ENCODE data around the gene NOL11. TPM values are rescaled to one million over a fixed set of nuclear protein-coding genes. Genes with fewer than 3 reads are reported as not detected.

The NOL11 gene
- total and polyA plus RNA-seq, 2 donors (not counting 3 experiments of a cell fraction or from before 2014, with no cell fraction given), result 17.7 to 52.6 TPM

GRCh38 chr17:67770539-67770938, 52.8 kb downstream of the NOL11 start:
- H3K79me2 ChIP-seq (ENCODE audit: control insufficient read depth, insufficient read depth, low read length), result no peaks in the 10 kb centered on the region
- no peaks in the 10 kb centered on the region for H3K9me3 ChIP-seq (replicated peaks; ENCODE audit: control insufficient read depth, insufficient read depth, low read length)
- H3K27ac ChIP-seq (ENCODE audit: insufficient read depth, low read depth, low read length), result no peak overlapping the region
- H4K20me1 ChIP-seq (replicated peaks; ENCODE audit: control insufficient read depth, extremely low read depth, insufficient read depth, low read length), result no peaks in the 10 kb centered on the region
- DNase-seq (ENCODE audit: low read depth, low spot score), result no peak
- dilution Hi-C loops (cut with MboI; ENCODE audit: extremely low pct_ligation_motif_present, low sequenced_read_pairs), result no loop called here
- POLR2A ChIA-PET, result no interaction called here
- H3K9me1 ChIP-seq (replicated peaks; ENCODE audit: control insufficient read depth, extremely low read depth, insufficient read depth, low read length), result no peaks in the 10 kb centered on the region
- FAIRE-seq, result no peak
- H3K4me2 ChIP-seq (ENCODE audit: insufficient read depth, low read length), result no peak overlapping the region
- CTCF ChIA-PET, result no interaction called here
- H3K27me3 ChIP-seq (ENCODE audit: control insufficient read depth in 2 of 2, insufficient read depth in 2 of 2, low read length in 2 of 2), result peaks cover 0 to 3% of the 10 kb centered on the region in 2 experiments
- intact Hi-C loops (cut with micrococcal nuclease), result no loop called here
- no TSS peak for BruUV-seq (replicated peaks)
- H2AFZ ChIP-seq (ENCODE audit: low read depth, low read length), result no peak overlapping the region
- H3K4me1 ChIP-seq (ENCODE audit: control insufficient read depth, extremely low read depth, insufficient read depth, low read length), result no peaks in the 10 kb centered on the region
- H3K9ac ChIP-seq (replicated peaks; ENCODE audit: extremely low read depth, insufficient read depth, low read length), result no peak overlapping the region
- H3K36me3 ChIP-seq (ENCODE audit: control insufficient read depth in 2 of 2, extremely low read depth in 1 of 2, insufficient read depth in 2 of 2, low read length in 2 of 2), result no peaks in the 10 kb centered on the region
- TF ChIP-seq MYC (IDR thresholded peaks at IDR 0.05; ENCODE audit: low read depth, low read length), result no peak
- no peak for TF ChIP-seq GATA2 (IDR thresholded peaks at IDR 0.05; ENCODE audit: insufficient read depth, insufficient read length, low read depth, low read length)
- no peak for TF ChIP-seq POLR2A (IDR thresholded peaks at IDR 0.05; ENCODE audit: low read depth, low read length)
- no peak for TF ChIP-seq FOS (IDR thresholded peaks at IDR 0.05; ENCODE audit: borderline replicate concordance, insufficient read depth, low read length)
- no peak for TF ChIP-seq JUN (IDR thresholded peaks at IDR 0.05; ENCODE audit: borderline replicate concordance, insufficient read depth, insufficient read length, low read depth)
- TF ChIP-seq POLR2AphosphoS5 (IDR thresholded peaks at IDR 0.05; ENCODE audit: insufficient read depth, low read depth, low read length), result no peak
- no peak for TF ChIP-seq CTCF (IDR thresholded peaks at IDR 0.05; ENCODE audit: extremely low read depth in 1 of 2, insufficient read depth in 1 of 2, low read depth in 1 of 2, low read length in 2 of 2)
- no peak for TF ChIP-seq EZH2 (IDR thresholded peaks at IDR 0.05; ENCODE audit: borderline replicate concordance, low read depth, low read length, severe bottlenecking)
- no peak for TF ChIP-seq MAX (IDR thresholded peaks at IDR 0.05; ENCODE audit: insufficient read depth, insufficient read length)
- H3K4me3 ChIP-seq (replicated peaks in 1 of 3; ENCODE audit: insufficient read depth in 1 of 3, low read depth in 1 of 3, low read length in 3 of 3), result no peak overlapping the region
